NCI-H2171 treated with DMSO at 0.1 percent for 48 hours (cell line): ENCODE results near the gene MELTF.

Source experiments
- DNase-seq: peaks from one replicate; lab custom pipeline; 2025; lab: John Stamatoyannopoulos, UW

The MELTF gene

DNA sequence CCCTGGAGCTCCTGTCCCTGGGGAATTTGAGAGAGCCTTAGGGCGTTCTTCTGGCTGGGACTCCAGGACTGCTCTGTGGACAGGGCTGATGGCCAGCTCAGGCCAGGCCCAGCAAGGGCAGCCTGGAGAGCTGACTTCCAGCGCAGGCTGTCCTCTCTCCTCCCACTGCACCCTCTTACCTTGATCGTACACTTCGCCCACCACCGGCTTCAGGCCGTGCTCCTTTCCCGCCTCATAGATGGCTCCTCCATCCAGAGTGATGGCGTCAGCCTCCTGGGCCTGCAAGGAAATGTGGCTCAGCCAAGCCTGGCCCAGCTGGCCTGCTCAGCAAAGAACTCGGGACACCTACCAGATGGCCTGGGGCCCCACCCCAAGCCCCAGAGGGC lies 3.1 kb downstream of the MELTF start:
- DNase-seq, result no peak

DNA sequence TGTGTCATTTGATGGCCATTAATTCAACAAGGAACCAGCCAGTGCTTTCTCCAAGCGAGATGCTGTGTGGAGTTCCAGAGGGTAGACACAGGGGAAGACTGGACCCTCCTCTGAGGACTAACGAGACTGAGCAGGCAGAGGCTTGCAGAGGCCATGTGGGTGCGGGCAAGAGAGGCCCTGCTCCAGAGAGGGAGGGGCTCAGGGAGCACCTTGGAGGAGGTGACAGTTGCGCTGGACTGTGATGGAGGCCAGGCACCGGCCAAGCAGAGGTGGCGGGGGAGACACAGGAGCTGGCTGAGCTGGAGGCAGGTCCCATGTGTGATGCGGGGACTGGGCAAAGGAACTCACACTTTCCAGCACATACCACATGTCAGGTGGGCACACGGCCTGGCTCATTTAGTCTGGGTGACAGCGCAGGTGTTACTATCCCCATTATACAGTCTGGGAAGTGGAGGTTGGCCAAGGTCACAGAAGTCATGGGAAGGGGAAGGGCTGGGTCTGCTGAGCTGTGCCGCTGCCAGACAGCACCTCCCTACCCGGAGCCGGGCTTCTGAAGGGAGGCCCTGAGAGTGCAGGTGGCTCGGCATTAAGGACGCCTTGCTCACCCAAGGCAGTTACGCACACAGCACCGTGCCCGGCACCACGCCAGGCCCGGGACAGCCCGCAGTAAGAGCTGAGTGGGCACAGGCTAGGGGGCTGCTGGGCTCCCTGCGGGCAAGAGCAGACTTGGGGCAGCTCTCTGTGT lies 3.7 kb downstream of the MELTF start:
- DNase-seq, result no peak

DNA sequence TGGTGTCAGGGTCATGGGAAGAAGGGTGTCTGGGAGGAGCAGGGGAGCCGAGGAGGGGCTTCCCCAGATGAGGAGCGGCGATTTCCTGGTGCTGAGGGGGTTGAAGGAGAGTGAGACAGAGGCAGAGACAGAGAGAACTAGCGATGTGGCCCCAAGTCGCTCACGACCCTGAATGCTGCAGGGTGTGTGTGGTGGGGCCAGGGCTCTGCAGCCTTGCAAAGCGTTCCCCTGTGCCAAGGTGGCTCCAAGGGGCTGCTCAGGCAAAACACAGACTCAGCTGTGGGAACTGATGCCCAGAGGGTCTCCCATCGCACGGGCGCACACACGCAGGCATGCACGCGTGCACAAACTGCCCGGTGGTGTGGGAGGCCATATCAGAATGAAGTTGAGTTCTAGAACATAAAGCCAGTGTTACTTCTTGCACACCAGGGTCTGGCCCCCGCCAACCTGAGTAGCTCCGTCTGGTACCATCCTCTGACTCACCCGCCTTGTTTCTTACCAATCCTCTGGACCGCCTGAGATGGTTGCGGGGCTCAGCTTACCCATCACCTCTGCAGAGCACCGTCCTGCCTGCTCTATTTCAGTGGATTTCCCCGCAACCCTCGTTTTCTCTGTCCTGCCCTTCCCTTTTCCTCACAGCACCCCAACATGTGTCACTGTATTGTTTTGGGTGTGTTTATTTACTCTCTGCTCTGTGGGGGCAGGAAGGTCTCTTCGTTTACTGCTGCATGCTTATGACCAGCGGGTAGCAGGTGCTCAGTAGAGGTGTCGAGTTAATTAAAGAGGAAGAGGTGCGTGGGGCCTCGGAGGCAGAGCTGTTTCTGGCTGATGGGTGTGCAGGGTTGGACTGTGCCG lies 4.5 kb downstream of the MELTF start:
- DNase-seq, result no peak

DNA sequence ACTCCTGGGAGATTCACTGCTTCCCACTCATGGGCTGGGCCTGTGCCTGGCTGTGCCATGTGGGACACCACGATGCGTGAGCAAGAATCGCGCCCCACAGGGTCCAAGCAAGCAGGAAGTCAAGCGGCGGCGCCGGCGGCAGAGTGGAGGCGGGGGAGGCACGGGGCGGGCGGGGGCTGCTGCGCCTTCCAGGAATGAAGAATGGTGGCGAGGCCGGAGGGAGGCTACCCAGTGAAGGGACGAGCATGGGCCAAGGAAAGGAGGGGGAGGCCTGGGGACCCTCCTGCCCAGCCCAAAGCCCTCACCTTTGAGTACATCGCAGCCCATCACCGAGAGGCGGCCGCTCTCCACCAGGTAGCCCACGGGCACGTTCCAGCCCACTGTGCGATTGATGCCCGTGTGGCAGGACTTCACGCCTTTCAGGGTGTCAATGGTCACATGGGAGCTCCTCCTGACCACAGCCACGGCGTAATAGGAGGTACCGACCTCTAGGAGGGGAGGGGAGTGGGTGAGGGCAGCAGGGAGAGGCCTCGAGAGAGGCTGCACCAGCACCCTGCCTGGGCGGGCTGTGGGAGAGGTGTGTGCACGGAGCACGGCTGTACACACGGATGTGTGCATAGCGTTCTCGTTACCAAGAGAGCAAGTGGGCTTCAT lies 5.5 kb downstream of the MELTF start:
- no peak for DNase-seq

DNA sequence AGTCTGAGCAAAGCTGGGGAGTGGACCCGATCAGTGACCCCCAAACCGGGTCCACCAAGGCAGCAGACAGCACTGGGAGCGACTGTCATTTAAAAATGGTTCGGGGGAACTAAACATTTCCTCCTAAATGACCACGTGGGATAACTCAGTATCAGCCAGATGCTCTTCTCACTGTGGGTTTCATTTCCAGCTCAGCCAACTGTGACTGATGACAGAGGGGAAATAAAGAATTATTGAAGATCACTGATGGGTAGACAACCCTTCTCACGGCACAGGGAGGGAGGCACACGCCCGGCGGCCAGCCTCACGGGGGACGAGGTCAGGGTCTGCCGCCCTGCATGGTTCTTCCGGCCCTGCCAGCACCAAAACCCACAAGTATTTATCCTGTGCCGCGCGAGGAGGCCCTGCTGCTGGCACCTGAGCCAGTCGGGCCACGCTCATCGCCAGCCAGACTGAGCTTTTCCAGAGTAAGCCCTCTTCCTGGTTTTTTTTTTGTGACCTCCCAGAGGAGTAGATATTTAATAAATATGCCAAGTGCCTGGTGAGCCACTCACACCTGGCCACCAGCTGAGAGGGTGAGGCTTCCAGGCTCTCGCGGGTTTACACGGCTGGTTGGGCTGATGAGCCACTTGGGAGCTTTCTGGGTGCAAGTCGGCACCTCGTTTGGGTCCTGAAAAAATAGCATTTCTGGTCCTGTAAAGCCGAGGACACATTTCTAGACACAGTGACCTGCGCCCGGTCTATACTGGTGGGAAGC lies 6.2 kb downstream of the MELTF start:
- DNase-seq, result peak; percentile 91

DNA sequence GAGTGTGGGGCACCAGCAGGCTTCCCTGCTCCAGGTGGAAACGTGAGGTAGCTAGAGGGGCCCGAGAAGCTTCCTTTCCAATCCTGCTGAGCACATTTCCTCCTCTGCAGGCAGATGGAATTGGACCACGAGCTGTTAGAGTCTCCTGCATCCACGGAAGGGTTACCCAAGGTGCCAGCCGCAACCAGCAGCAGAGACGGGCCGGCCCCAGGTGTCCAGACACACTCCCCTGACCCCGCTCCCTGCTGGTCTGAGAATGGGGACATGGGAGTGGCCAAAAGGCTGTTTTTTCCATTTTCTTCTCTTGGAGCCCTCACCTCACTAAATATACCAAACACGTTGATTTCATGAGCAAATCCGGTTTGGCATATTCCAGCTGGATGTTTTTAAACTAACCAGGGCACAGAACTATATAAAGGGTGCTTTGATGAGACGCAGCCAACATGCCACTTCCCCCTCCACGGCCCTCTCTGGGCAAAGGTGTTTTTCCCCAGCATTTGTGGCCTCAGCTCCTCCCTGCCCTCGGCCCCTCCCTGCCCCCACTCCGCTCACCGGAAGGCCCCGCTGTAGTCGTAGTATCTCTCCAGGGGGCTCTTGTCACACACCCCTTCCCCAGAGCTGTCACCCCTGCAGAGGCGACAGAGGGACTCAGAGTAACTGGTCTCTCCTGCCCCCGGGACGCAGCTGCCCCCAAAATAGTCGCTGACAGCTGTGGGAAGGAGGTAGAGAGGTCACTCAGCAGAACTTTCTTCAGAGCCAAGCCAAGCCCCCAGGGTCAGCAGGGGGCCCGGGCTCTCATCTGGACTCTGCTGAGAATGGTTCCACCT lies 7.0 kb downstream of the MELTF start:
- no peak for DNase-seq

DNA sequence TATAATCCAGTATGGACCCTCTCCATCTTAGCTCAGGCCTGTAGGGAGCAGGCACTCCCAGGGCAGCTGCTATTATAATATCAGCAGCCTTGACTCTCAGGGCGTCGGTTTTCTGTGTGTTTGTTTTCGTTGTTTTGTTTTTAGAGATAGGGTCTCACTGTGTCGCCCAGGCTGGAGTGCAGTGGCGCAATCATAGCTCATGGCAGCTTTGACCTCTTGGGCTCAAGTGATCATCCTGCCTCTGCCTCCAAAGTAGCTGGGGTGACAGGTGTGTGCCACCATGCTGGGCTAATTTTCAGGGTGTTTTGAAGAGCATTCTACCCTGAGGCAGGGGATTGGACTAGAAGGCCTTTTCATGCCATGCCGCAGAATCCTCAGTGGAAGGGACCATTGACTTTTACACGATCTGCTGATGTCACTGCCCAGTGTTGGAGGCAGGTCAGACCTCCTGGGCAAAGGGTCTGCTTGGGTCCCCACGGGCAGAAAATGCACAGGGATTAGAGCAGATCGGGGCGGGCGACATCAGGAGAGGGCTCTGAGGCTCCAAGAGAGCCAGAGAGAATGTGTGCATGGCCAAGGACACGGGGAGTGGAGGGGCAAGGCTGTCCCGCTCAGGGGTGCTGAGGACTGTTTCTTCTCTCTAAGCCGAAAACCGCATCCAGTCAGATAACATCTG lies 7.8 kb downstream of the MELTF start:
- no peak for DNase-seq

DNA sequence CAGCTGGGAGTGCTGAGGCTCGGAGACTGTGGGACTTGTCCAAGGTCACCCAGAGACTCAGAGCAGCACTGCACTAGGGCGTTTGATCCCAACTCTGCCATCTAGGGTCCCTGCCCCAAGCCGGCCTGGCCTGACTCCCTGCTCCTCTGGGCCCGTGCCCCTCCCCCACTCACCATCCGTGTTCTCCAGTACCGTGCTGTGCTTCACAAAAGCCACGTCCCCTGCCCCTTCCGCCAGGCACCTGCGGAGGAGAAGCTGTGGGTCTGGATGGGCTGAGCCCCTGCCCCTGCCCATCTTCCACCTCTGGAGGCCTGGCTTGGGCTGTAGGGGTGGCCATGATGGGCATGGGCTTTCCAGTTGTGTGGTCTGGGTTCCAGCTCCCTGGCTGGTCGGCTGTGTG lies 8.4 kb downstream of the MELTF start:
- DNase-seq, result no peak

DNA sequence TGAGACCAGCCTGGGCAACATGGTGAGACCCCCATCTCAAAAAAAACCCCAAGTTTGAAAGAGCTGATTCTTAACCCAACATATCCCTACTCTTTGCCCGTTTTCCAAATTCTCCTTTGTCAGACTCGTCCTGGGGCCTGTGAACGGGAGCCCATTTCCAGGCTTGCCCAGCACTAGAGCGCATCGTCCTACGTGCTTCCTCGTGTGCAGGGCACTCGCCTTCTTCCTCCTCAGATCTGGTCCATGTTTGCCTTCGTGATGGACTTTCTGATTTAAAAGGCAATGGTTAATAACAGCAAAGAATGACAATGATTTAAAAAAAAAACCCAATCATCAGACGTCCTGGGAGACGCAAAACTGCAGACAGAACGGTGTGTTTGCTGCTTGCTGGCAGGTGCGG lies 10.1 kb downstream of the MELTF start:
- no peak for DNase-seq

DNA sequence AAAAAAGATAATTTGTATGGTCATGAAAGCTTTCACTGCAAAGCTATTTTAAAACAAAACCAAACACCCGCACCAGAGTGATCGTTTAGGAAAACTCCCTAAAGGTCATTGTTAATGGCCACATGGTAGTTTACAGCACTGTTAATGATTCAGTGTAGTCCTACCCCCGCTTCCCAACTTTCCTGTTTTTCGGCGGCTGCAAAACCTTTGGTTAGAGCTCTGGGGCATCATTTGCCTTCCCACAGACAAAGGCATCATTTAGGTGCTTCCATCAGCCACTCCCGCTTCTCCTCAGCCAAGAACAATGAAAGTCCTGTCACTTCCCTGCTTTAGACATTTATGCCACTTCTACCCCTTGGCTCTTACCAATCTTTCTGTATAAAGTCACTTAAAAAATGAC lies 10.6 kb downstream of the MELTF start:
- DNase-seq, result no peak

DNA sequence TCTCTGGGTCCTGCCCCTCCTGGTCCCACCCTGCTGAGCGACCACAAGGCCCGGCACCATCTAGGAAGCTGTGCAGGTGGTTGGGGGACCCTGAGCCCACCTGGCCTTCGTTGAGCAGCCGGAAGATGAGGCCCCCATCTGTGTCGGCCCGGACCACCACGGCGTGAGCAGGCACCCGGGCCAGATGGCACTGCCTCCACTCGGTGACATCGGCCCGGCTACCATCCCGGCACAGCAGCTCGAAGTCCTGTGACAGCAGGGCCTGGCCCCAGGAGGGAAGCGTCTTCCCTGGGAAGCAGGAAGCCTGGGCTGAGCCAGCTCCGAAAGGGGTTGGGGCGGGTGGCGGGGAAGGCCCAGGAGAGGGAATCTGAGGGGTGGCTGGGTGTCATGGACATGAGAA lies 12.6 kb downstream of the MELTF start:
- DNase-seq, result peak; percentile 24

DNA sequence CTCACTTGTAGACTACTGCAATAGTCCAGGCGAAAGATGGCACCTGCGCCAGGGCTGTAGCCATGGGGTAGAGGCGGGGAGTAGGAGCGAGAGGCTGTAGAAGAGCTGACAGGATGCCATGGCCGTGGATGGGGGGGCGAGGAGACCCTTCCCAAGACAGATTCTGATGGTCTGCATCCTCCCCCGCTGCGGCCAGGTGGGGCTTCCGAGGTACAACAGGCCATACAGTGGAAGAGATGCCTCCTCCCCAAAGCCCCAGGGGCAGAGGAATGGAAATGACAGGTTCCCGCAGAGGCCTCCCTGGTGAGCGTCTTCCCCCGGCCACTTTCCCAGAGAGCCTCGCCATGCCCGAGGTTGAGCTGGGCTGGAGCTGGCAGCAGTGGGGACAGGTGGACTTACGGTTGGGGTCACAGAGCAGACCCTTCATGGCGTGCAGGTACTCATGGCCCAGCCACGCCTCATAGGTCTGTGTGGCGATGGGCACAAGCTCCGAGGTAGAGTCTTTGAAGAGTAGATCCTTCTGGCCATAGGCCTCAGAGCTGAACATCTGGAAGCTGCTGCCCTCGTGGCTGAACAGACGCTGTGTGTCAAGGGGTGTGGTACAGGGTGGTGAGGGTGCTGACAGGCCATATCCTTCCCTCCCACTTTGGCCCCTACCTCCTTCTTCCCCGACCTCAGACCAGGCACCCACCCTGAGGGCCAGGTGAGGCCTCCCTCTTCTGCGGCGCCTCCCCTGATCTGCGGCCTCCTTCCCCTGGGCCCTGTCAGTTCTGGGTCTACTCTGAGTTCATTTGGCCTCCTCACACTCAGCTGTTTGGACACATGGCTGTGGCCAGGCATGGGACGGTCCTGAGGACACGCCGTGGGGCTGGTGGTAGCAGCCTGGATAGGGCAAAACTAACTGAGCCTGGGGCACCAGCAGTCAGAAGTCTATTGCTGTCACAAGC lies 13.6 kb downstream of the MELTF start:
- no peak for DNase-seq

DNA sequence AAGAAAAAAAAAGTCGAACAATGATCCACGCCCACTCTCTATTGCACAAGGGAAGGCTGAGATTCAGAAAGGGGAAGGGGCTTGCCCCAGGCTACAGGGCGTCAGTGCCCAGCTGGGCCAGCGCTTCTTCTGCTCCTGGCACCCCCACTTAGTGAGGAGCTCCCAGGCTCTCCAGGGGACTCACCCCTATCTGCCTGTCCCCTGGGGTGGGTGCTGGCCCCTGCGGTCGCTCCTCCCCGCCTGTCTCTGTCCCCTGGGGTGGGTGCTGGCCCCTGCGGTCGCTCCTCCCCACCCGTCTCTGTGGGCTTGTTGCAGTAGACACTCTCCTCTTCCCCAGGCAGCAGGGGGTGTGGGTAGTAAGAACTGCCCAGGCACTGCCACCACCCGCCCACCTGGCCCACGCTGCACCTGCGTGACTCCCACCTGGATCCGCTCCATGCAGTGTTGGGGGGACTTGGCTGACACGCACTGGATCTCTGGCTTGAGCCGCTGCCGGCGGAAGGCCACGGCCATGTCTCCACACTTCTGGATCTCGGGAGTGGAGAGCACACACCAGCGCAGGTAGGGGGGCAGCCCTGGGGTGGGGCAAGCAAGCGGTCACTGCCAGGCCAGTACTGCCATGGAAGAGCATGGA lies 14.6 kb downstream of the MELTF start:
- DNase-seq, result no peak

DNA sequence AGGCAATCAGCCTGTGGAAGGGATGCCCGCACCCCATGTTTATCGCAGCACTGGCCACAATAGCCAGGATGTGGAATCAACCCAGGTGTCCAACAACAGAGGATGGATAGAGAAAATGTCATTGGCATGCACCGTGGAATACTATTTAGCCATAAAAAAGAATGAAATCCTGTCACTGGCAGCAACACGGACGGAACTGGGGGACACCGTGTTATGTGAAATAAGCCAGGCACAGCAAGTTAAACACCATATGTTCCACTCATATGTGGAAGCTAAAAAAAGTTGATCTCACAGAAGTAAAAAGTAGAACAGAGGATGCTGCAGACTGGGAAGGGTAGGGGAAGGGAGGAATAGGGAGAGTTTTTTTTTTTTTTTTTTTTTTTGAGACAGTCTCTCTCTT lies 15.6 kb downstream of the MELTF start:
- no peak for DNase-seq

DNA sequence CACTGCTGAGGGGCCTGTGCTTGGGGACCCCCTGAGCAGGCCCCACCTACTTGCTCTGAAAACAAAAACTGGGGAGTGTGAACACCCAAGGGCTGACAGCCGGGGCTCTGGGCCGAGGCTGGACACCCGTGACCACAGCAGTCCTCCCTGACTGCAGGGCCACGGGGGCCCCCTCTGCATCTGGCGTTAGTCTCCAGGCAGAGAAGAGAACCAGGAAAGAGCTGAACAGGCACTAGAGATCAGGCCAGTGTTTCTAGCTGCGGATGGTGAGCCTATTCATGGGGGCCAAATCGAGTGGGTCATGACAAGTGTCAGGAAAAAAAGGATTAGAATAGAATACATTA lies 17.1 kb downstream of the MELTF start:
- DNase-seq, result no peak

DNA sequence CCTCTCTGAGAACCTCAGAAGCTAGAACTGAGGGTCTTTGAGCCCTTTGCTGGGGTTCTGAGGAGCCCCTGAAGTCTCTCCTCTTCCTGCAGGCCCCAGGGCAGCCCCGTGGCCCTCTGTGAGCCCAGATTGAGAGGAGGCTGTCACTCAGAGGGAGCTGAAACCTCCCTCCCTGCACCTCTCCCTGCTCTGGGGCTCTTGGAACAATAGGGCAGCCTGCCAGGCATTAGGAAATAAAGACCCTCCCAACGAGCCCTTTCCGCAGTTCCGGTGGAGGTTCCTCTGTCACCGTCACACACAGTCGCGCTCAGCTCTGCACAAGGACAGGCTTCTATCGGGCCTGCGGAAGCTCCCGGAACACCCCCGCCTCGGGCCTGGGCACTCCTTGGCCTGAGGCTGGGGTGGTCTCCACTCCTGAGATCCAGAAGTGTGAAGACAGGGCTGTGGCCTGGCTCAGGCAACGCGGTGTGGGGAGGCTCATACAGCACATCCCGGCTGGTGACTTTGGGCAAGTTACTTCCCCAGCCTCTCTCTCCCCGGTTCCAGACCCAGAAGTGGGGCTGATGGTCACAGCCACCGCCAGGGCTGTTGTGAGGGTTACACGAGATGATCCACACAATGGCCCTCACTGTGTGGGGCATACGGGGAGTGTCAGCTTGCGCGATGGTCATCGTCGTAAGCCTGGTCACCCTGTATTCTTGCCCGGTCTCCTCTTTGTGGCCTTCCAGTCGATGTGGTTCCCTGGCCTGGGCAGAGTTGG lies 17.7 kb downstream of the MELTF start:
- DNase-seq, result no peak

DNA sequence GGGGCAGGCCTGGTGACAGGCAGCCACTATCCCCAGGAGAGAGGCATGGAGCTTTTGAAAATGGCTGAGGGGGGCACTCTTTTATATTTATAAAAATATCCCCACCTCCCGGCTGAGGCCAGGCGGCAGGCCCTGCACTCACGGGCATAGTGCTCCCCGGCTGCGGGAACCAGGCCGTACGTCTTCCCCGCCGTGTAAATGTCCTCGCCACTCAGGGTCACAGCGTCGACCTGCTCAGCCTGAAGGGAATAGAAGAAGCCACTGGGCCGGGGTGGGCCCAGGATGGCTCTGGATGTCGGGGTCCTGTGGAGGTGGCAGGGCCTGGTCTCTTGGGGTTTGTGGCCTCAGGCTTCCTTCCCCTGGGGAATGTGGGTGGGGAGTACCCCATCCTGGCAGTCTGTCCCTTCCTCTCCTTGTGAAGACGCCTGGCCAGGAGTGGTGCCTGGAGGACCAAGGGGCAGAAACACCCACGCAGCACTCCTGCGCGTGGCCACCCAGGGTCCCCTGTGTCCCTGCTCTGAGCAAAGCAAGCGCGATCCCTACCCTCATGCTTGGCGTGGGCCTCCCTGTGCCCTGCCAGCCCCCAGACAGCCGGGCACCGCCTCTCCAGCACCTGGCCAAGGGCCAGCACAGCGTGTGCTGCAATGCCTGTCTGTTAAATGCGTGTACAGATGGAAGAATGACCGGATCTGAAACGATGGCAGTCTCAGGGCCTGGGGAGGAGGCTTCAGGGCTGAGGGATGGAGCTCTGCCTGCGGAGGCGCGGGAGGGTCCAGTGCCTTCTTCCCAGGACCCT lies 18.9 kb downstream of the MELTF start:
- DNase-seq, result no peak

DNA sequence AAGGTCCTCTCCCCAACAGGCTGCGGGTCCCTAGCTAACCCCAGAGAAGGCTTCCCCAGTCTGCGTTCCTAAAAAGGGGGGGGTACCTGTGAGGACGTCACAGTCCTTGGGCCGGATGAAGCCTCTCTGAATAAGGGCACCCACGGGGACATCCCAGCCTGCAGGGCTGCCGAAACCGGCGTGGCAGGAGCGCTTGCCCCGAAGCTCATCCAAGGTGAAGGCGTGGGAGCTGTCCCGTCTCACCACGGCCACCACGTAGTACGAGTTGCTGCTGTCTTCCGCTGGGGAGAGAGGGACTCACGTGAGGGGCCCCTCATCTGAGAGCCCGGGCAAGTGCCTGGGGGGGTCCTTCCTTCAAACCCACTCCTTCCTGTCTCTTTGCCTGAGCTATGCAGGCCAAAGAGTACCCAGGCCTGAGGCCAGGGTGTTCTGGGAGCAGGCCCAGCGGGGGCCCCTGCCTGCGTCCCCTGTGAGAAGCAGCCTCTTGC lies 20.0 kb downstream of the MELTF start:
- no peak for DNase-seq
